Measurements from ENCODE around the gene ADAMTSL1. TPM values are rescaled to one million over a fixed set of nuclear protein-coding genes. Genes with fewer than 3 reads are reported as not detected.

The ADAMTSL1 gene
- total RNA-seq, 2 experiments from 2014 or later, result not detected

DNA sequence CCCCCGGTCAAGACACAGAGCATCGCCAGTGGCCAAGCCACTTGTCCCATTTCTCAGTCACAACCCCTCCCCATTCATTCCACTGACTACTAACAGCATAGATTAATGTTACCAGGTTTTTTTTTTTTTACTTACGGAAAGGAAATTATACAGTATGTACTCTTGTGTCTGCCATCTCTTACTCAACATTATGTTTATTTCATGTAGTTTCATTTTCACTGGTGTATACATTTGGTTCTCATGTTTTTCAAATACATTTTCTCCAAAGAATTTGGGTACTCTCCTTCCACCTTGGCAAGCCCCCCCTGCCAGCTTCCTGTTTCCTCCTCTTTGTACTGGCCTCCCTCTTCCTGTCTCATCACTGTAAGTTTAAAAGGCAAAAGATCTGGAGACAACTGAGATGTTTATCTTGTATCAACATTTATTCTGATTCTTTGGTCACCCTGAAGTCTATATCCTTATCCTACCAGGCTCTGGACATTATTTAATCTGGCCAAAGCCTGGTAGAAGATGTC, 351.8 kb downstream of the ADAMTSL1 start:
- intact Hi-C loops (cut with micrococcal nuclease), result no loop called here
- no peaks in the 10 kb centered on the region for H3K36me3 Mint-ChIP-seq (ENCODE audit: low read depth)
- ATAC-seq (no peak), DNase-seq (no peak)
- peak overlapping the region; percentile 7 for H3K27ac Mint-ChIP-seq
- peaks cover 6% of the 10 kb centered on the region for H3K4me1 Mint-ChIP-seq (ENCODE audit: low read depth)
- CTCF ChIA-PET, result no interaction called here
- H3K9me3 Mint-ChIP-seq, result no peaks in the 10 kb centered on the region
- TF ChIP-seq, protein P1, sequence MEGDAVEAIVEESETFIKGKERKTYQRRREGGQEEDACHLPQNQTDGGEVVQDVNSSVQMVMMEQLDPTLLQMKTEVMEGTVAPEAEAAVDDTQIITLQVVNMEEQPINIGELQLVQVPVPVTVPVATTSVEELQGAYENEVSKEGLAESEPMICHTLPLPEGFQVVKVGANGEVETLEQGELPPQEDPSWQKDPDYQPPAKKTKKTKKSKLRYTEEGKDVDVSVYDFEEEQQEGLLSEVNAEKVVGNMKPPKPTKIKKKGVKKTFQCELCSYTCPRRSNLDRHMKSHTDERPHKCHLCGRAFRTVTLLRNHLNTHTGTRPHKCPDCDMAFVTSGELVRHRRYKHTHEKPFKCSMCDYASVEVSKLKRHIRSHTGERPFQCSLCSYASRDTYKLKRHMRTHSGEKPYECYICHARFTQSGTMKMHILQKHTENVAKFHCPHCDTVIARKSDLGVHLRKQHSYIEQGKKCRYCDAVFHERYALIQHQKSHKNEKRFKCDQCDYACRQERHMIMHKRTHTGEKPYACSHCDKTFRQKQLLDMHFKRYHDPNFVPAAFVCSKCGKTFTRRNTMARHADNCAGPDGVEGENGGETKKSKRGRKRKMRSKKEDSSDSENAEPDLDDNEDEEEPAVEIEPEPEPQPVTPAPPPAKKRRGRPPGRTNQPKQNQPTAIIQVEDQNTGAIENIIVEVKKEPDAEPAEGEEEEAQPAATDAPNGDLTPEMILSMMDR (IDR thresholded peaks at IDR 0.05), result no peak
- H3K27me3 Mint-ChIP-seq, result no peaks in the 10 kb centered on the region
- POLR2A ChIA-PET, result no interaction called here
- H3K4me3 Mint-ChIP-seq, result no peak overlapping the region

GRCh38 chr9:18826248-18826647, 352.3 kb downstream of the ADAMTSL1 start:
- Mint-ChIP-seq H3K36me3 (ENCODE audit: low read depth) (no peaks in the 10 kb centered on the region), H3K27ac (no peak overlapping the region), H3K4me3 (no peak overlapping the region), H3K4me1 (ENCODE audit: low read depth) (peaks cover 6% of the 10 kb centered on the region), H3K27me3 (no peaks in the 10 kb centered on the region), H3K9me3 (no peaks in the 10 kb centered on the region)
- intact Hi-C loops (cut with micrococcal nuclease), result no loop called here
- ATAC-seq, result no peak
- TF ChIP-seq, protein P1 (IDR thresholded peaks at IDR 0.05), result no peak
- POLR2A ChIA-PET, result no interaction called here
- no peak for DNase-seq
- CTCF ChIA-PET, result no interaction called here

DNA sequence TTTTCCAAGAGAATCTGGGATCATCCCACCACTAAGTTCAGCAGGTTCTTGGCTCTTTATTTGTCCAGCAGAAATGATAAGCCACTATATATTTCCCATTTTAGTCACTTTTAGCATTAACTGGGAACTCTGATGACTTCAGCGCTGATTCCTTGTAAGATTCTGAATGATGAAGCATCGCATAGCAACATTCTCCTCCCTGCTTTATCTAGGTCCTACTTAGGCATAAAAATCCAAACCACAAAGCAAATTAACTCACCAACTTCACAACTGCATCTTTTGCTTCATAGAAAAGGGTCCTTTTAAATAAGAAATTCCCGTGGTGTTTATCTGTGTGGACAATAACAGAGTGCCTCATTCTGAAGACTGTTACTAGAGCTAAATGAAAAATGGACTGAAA, 355.1 kb downstream of the ADAMTSL1 start:
- Mint-ChIP-seq H3K27ac (no peak overlapping the region), H3K36me3 (ENCODE audit: low read depth) (no peaks in the 10 kb centered on the region), H3K4me1 (ENCODE audit: low read depth) (peaks cover 6% of the 10 kb centered on the region), H3K27me3 (no peaks in the 10 kb centered on the region), H3K9me3 (no peaks in the 10 kb centered on the region), H3K4me3 (no peak overlapping the region)
- ChIA-PET POLR2A (no interaction called here), CTCF (no interaction called here)
- ATAC-seq (no peak), DNase-seq (no peak)
- TF ChIP-seq, protein P1 (IDR thresholded peaks at IDR 0.05), result no peak
- intact Hi-C loops (cut with micrococcal nuclease), result no loop called here

- DNase-seq, result no peak
- intact Hi-C loops (cut with micrococcal nuclease), result no loop called here
Observed at GRCh38 chr9:18829873-18830272, 355.9 kb downstream of the ADAMTSL1 start.

GRCh38 chr9:18834740-18835361, 360.9 kb downstream of the ADAMTSL1 start:
- Mint-ChIP-seq H3K4me3 (no peak overlapping the region), H3K27ac (no peak overlapping the region), H3K4me1 (ENCODE audit: low read depth) (no peaks in the 10 kb centered on the region), H3K36me3 (ENCODE audit: low read depth) (no peaks in the 10 kb centered on the region), H3K9me3 (no peaks in the 10 kb centered on the region), H3K27me3 (no peaks in the 10 kb centered on the region)
- ChIA-PET CTCF (no interaction called here), POLR2A (no interaction called here)
- TF ChIP-seq, protein P1 (IDR thresholded peaks at IDR 0.05), result no peak
- intact Hi-C loops (cut with micrococcal nuclease), result no loop called here
- ATAC-seq, result no peak
- no peak for DNase-seq

More at GRCh38 chr9:18829873-18830272, 355.9 kb downstream of the ADAMTSL1 start:
- Mint-ChIP-seq H3K27ac (no peak overlapping the region), H3K27me3 (no peaks in the 10 kb centered on the region), H3K9me3 (no peaks in the 10 kb centered on the region), H3K36me3 (ENCODE audit: low read depth) (no peaks in the 10 kb centered on the region), H3K4me3 (no peak overlapping the region), H3K4me1 (ENCODE audit: low read depth) (peaks cover 6% of the 10 kb centered on the region)
- ATAC-seq, result no peak
- POLR2A ChIA-PET, result no interaction called here
- TF ChIP-seq, protein P1 (IDR thresholded peaks at IDR 0.05), result no peak
- CTCF ChIA-PET, result no interaction called here
